HepG2 (cell line): ENCODE data around the gene SDK2. TPM values are rescaled to one million over a fixed set of nuclear protein-coding genes. Genes with fewer than 3 reads are reported as not detected.

Source experiments
- ATAC-seq: fragments of 200-7000 bp; cut with Tn5 transposase; 3 replicates; pipeline ENCODE4 v1.9.1; 2020; ENCODE audit warnings: mild to moderate bottlenecking, moderate library complexity
- BruUV-seq: library from RNA; stranded (reverse); fragments of 400-500 nt; replicated peaks from 2 replicates; lab custom pipeline; 2021; lab: Mats Ljungman, UMichigan
- CTCF ChIA-PET: fragments of 300-600 bp; formaldehyde crosslinking; extraction: SDS; loops from one replicate; lab custom pipeline; 2021; ENCODE audit warnings: low total read pairs, inconsistent platforms, low intra/inter-chr PET ratio; lab: Yijun Ruan, JAX
- POLR2A ChIA-PET: fragments of 350-600 bp; sonication (Branson Sonifier 250); formaldehyde crosslinking; loops from one replicate; lab custom pipeline; 2020; ENCODE audit warnings: antibody characterized with exemption, inconsistent platforms; lab: Yijun Ruan, JAX
- DNase-seq: peaks from one replicate; pipeline ENCODE4 v3.0.0-alpha.2; 2015; ENCODE audit warnings: low spot score
- FAIRE-seq: peaks from 3 replicates; lab custom pipeline; 2011; peaks lifted over from hg19 to GRCh38; lab: Jason Lieb, UNC
- H2AFZ ChIP-seq: one replicate; pipeline ENCODE4 v1.6.1; 2011; ENCODE audit warnings: low read length, inconsistent platforms
- H3K27ac ChIP-seq: fragments of 300-600 bp; 3 replicates; pipeline ENCODE4 v1.8.0; 2011; ENCODE audit warnings: mixed run types, mild to moderate bottlenecking, mixed read lengths, low read length, inconsistent platforms; ENCODE audit not compliant: insufficient read depth; ENCODE audit errors: extremely low read length
- H3K27me3 ChIP-seq, 2 experiments: fragments of 200-600 bp in 1 of 2; 2 replicates in 1 of 2; 3 replicates in 1 of 2; pipeline versions ENCODE4 v1.6.0 to v1.8.0; 2011; ENCODE audit warnings: low read length in 2 of 2, mild to moderate bottlenecking in 2 of 2, moderate library complexity in 2 of 2, inconsistent platforms in 1 of 2; ENCODE audit not compliant: insufficient read depth in 2 of 2, control insufficient read depth in 1 of 2
- H3K36me3 ChIP-seq, 2 experiments: fragments of 200-600 bp in 1 of 2; replicated peaks in 1 of 2; 2 replicates in 1 of 2; 3 replicates in 1 of 2; pipeline versions ENCODE4 v1.5.1 to v1.8.0; 2011; ENCODE audit warnings: low read length in 2 of 2, inconsistent platforms in 1 of 2; ENCODE audit not compliant: insufficient read depth in 2 of 2, control insufficient read depth in 1 of 2
- H3K4me1 ChIP-seq: 2 replicates; pipeline ENCODE4 v1.5.1; 2012; ENCODE audit warnings: low read length, inconsistent platforms; ENCODE audit not compliant: insufficient read depth
- H3K4me2 ChIP-seq: 2 replicates; pipeline ENCODE4 v1.6.0; 2011; ENCODE audit warnings: low read depth, low read length, inconsistent platforms
- H3K4me3 ChIP-seq, 3 experiments: fragments of 200-600 bp in 1 of 3; sonication (generic), shearing (Covaris generic) in 1 of 3; replicated peaks in 1 of 3; 2 replicates each; pipeline ENCODE4 v1.5.1; 2011 to 2016; ENCODE audit warnings: low read length in 3 of 3, inconsistent platforms in 2 of 3, low read depth in 2 of 3, mild to moderate bottlenecking in 2 of 3, control low read depth in 1 of 3, mixed read lengths in 1 of 3; ENCODE audit not compliant: insufficient read depth in 1 of 3
- H3K79me2 ChIP-seq: one replicate; pipeline ENCODE4 v1.6.1; 2011; ENCODE audit warnings: low read length, inconsistent platforms; ENCODE audit not compliant: insufficient read depth
- H3K9ac ChIP-seq: 2 replicates; pipeline ENCODE4 v1.6.0; 2011; ENCODE audit warnings: mild to moderate bottlenecking, low read depth, low read length, inconsistent platforms; ENCODE audit not compliant: insufficient read depth
- H3K9me3 ChIP-seq: 2 replicates; pipeline ENCODE4 v1.5.1; 2012; ENCODE audit warnings: mild to moderate bottlenecking, low read length
- H4K20me1 ChIP-seq: 2 replicates; pipeline ENCODE4 v1.6.0; 2011; ENCODE audit warnings: inconsistent platforms, mild to moderate bottlenecking, low read length, moderate library complexity; ENCODE audit not compliant: insufficient read depth
- ARHGAP35 ChIP-seq: sonication (generic); formaldehyde crosslinking; IDR thresholded peaks from 2 replicates; pipeline ENCODE4 v1.9.0; 2022; ENCODE audit warnings: mild to moderate bottlenecking, inconsistent platforms, moderate library complexity, missing genetic modification reagents, borderline replicate concordance
- HOXD1 ChIP-seq: sonication (generic); formaldehyde crosslinking; IDR thresholded peaks from 2 replicates; pipeline ENCODE4 v1.5.0; 2020; ENCODE audit warnings: missing genetic modification reagents
- IRF2 ChIP-seq: IDR thresholded peaks from 2 replicates; pipeline ENCODE4 v1.6.1; 2018; ENCODE audit warnings: missing genetic modification reagents, missing compliant biosample characterization
- KAT2B ChIP-seq: fragments of 150-350 bp; IDR thresholded peaks from 2 replicates; pipeline ENCODE4 v1.6.1; 2014; ENCODE audit warnings: low read depth, low read length, borderline replicate concordance
- KDM2A ChIP-seq: sonication (generic); formaldehyde crosslinking; IDR thresholded peaks from 2 replicates; pipeline ENCODE4 v1.4.0; 2020; ENCODE audit warnings: low read depth, missing genetic modification reagents, borderline replicate concordance
- KDM5B ChIP-seq: sonication (generic); formaldehyde crosslinking; IDR thresholded peaks from 2 replicates; pipeline ENCODE4 v1.4.0; 2020; ENCODE audit warnings: missing genetic modification reagents, mild to moderate bottlenecking, borderline replicate concordance
- PHF5A ChIP-seq: IDR thresholded peaks from one replicate; pipeline ENCODE4 v1.6.1; 2018; ENCODE audit warnings: low read depth, missing genetic modification reagents; ENCODE audit not compliant: unreplicated experiment
- SRSF9 ChIP-seq: fragments of 200-400 bp; formaldehyde crosslinking; IDR thresholded peaks from 2 replicates; pipeline ENCODE4 v1.6.1; 2018; ENCODE audit warnings: borderline replicate concordance, mild to moderate bottlenecking, low read depth, low read length; ENCODE audit not compliant: insufficient read depth, poor library complexity, severe bottlenecking
- XRCC5 ChIP-seq: fragments of 200-400 bp; formaldehyde crosslinking; optimal IDR thresholded peaks from 2 replicates; pipeline ENCODE3; 2017; ENCODE audit warnings: mild to moderate bottlenecking, low read length
- ZNF619 ChIP-seq: sonication (generic); formaldehyde crosslinking; IDR thresholded peaks from 2 replicates; pipeline ENCODE4 v1.4.0; 2020; ENCODE audit warnings: mild to moderate bottlenecking, missing genetic modification reagents
- WGBS: methylation state at CpG from one replicate; pipeline ENCODE4 v1.1.6; 2017; ENCODE audit warnings: low lambda C conversion rate; 5-methylcytosine and 5-hydroxymethylcytosine counted together
- in situ Hi-C: cut with HindIII; loops from 2 replicates; pipeline ENCODE4 v1.10.0; 2017; ENCODE audit warnings: low pct_unique_long_range_greater_than_20kb; ENCODE audit not compliant: extremely low pct_ligation_motif_present
- intact Hi-C: fragments of 100-400 bp; cut with micrococcal nuclease; formaldehyde crosslinking; loops from one replicate; pipeline ENCODE4 v1.10.0; 2022; ENCODE audit not compliant: unreplicated experiment
- polyA plus RNA-seq, 8 experiments: library from polyadenylated mRNA; depleted of rRNA in 3 of 8; stranded (reverse) in 7 of 8; unstranded in 1 of 8; fragments of >200 nt; fragmentation: Illumina TruSeq in 4 of 8; extraction: Trizol in 4 of 8; gene quantifications; 2 replicates each; pipeline versions ENCODE4 v1.2.1 to v1.2.3, GENCODE V29; 2011 to 2016; ENCODE audit warnings: low read depth in 4 of 8, missing spikeins in 1 of 8, mixed read lengths in 1 of 8; ENCODE audit not compliant: insufficient read depth in 1 of 8
- total RNA-seq, 5 experiments: library from RNA; depleted of rRNA; stranded (reverse); fragments of >200 nt; fragmentation: Illumina TruSeq; extraction: Trizol; gene quantifications; 2 replicates each; pipeline ENCODE4 v1.2.3, GENCODE V29; 2016; ENCODE audit warnings: low read depth in 1 of 5
- TF ChIP-seq, protein P1 (sequence below): sonication (generic); formaldehyde crosslinking; IDR thresholded peaks from 2 replicates; pipeline ENCODE4 v1.4.0; 2020; ENCODE audit warnings: missing genetic modification reagents
- TF ChIP-seq, protein P2 (sequence below): sonication (generic); formaldehyde crosslinking; IDR thresholded peaks from 2 replicates; pipeline ENCODE4 v1.5.1; 2020; ENCODE audit warnings: mild to moderate bottlenecking, missing genetic modification reagents, moderate library complexity
- TF ChIP-seq, protein P3 (sequence below): sonication (generic); formaldehyde crosslinking; IDR thresholded peaks from 2 replicates; pipeline ENCODE4 v1.5.0; 2020; ENCODE audit warnings: mild to moderate bottlenecking, missing genetic modification reagents, moderate library complexity

Gene SDK2
- total and polyA plus RNA-seq, 2 of the 13 experiments (the other 11 are each of a cell fraction or from before 2014, with no cell fraction given), result not detected

DNA sequence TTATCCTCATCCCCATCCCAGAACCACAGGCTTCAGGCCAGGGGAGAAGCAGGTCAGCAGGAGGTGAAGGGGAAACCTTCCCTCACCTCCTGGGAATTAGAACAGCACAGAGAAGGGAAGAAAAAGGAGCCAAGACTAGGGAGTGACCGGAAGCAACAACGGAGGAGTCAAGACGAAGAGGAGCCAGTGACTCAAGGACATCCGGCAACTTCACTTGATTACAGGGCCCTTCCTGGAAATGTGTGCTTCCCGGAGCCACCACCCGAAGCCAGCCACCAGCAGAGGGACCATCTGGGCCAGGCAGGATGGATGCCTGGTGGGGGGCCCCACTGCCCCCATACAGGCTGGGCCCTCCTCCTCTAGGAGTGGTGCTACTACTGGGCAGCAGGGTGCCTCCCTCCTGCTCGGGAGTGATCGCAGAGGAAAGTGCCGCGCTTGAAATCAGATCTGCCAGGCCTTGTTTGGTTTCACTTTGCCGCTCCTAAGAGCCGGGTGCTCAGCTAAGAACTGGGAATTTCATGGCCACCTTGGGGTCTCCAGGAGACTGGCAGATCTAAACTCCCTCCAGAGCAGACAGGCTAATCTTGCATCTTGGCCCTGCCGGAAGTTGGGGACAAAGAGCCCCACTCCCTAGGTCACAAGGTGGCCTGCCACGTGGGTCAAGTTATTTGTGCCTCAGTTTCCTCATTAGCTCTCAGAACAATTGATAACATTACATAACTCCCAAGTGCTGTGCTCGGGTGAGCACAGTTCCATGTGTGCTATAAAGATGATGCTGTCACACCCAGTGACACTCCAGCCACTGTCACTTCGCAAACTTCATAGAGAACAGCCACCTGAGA is 339.1 kb downstream of the SDK2 start:
- H3K27ac ChIP-seq, result no peak overlapping the region
- H3K9ac ChIP-seq, result no peak overlapping the region
- whole genome bisulfite sequencing, result 84% methylated on average over 15 of the region's 16 CpGs
- ChIA-PET POLR2A (interaction anchor here (8.2 kb wide), 1 partner anchor 43 kb away, joined by 204 read pairs; the partner anchor contains the start of gene CPSF4L), CTCF (no interaction called here)
- peak overlapping the region; percentile 21; the same call in 1 of the 2 replicates for H3K4me2 ChIP-seq
- peaks cover 90% of the 10 kb centered on the region for H3K79me2 ChIP-seq
- H3K4me3 ChIP-seq, result peak overlapping the region in 1 of 3 experiments; percentile 22; a peak in 1 of 6 replicates
- peaks cover 85% of the 10 kb centered on the region for H3K4me1 ChIP-seq
- DNase-seq (no peak), FAIRE-seq (no peak), ATAC-seq (0 out of 3 replicates have a peak, but pooled peaks have one; percentile 5)
- no peaks in the 10 kb centered on the region for H3K9me3 ChIP-seq
- in situ Hi-C loops, result no loop called here
- H2AFZ ChIP-seq, result no peak overlapping the region
- intact Hi-C loops, result no loop called here
- BruUV-seq, result no TSS peak
- peaks cover 52% of the 10 kb centered on the region for H4K20me1 ChIP-seq
- peaks cover 5 to 10% of the 10 kb centered on the region in 2 experiments; a peak in 3 of 5 replicates for H3K36me3 ChIP-seq
- no peaks in the 10 kb centered on the region; a peak in 1 of 5 replicates for H3K27me3 ChIP-seq
- 0 out of 2 replicates have a peak, but pooled peaks have one; percentile 33 for TF ChIP-seq IRF2 (CRISPR knock-in tag)
- no peak for TF ChIP-seq SRSF9
- TF ChIP-seq HOXD1, result no peak
- peak; percentile 19 for TF ChIP-seq XRCC5
- TF ChIP-seq, protein P1, sequence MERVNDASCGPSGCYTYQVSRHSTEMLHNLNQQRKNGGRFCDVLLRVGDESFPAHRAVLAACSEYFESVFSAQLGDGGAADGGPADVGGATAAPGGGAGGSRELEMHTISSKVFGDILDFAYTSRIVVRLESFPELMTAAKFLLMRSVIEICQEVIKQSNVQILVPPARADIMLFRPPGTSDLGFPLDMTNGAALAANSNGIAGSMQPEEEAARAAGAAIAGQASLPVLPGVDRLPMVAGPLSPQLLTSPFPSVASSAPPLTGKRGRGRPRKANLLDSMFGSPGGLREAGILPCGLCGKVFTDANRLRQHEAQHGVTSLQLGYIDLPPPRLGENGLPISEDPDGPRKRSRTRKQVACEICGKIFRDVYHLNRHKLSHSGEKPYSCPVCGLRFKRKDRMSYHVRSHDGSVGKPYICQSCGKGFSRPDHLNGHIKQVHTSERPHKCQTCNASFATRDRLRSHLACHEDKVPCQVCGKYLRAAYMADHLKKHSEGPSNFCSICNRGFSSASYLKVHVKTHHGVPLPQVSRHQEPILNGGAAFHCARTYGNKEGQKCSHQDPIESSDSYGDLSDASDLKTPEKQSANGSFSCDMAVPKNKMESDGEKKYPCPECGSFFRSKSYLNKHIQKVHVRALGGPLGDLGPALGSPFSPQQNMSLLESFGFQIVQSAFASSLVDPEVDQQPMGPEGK (CRISPR knock-in tag), result peak; percentile 93
- no peak for TF ChIP-seq PHF5A (CRISPR knock-in tag)
- TF ChIP-seq ARHGAP35 (CRISPR knock-in tag), result no peak
- TF ChIP-seq KDM2A (CRISPR knock-in tag), result no peak
- TF ChIP-seq, protein P2, sequence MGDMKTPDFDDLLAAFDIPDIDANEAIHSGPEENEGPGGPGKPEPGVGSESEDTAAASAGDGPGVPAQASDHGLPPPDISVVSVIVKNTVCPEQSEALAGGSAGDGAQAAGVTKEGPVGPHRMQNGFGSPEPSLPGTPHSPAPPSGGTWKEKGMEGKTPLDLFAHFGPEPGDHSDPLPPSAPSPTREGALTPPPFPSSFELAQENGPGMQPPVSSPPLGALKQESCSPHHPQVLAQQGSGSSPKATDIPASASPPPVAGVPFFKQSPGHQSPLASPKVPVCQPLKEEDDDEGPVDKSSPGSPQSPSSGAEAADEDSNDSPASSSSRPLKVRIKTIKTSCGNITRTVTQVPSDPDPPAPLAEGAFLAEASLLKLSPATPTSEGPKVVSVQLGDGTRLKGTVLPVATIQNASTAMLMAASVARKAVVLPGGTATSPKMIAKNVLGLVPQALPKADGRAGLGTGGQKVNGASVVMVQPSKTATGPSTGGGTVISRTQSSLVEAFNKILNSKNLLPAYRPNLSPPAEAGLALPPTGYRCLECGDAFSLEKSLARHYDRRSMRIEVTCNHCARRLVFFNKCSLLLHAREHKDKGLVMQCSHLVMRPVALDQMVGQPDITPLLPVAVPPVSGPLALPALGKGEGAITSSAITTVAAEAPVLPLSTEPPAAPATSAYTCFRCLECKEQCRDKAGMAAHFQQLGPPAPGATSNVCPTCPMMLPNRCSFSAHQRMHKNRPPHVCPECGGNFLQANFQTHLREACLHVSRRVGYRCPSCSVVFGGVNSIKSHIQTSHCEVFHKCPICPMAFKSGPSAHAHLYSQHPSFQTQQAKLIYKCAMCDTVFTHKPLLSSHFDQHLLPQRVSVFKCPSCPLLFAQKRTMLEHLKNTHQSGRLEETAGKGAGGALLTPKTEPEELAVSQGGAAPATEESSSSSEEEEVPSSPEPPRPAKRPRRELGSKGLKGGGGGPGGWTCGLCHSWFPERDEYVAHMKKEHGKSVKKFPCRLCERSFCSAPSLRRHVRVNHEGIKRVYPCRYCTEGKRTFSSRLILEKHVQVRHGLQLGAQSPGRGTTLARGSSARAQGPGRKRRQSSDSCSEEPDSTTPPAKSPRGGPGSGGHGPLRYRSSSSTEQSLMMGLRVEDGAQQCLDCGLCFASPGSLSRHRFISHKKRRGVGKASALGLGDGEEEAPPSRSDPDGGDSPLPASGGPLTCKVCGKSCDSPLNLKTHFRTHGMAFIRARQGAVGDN (CRISPR knock-in tag), result peak; percentile 62
- 0 out of 2 replicates have a peak, but pooled peaks have one; percentile 55 for TF ChIP-seq ZNF619 (CRISPR knock-in tag)
- TF ChIP-seq KAT2B, result no peak
- TF ChIP-seq, protein P3, sequence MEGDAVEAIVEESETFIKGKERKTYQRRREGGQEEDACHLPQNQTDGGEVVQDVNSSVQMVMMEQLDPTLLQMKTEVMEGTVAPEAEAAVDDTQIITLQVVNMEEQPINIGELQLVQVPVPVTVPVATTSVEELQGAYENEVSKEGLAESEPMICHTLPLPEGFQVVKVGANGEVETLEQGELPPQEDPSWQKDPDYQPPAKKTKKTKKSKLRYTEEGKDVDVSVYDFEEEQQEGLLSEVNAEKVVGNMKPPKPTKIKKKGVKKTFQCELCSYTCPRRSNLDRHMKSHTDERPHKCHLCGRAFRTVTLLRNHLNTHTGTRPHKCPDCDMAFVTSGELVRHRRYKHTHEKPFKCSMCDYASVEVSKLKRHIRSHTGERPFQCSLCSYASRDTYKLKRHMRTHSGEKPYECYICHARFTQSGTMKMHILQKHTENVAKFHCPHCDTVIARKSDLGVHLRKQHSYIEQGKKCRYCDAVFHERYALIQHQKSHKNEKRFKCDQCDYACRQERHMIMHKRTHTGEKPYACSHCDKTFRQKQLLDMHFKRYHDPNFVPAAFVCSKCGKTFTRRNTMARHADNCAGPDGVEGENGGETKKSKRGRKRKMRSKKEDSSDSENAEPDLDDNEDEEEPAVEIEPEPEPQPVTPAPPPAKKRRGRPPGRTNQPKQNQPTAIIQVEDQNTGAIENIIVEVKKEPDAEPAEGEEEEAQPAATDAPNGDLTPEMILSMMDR (CRISPR knock-in tag), result peak; percentile 22; the same call in 1 of the 2 replicates
- TF ChIP-seq KDM5B (CRISPR knock-in tag), result no peak
